Measurements from ENCODE around the gene SEC22C.

Gene SEC22C

DNA sequence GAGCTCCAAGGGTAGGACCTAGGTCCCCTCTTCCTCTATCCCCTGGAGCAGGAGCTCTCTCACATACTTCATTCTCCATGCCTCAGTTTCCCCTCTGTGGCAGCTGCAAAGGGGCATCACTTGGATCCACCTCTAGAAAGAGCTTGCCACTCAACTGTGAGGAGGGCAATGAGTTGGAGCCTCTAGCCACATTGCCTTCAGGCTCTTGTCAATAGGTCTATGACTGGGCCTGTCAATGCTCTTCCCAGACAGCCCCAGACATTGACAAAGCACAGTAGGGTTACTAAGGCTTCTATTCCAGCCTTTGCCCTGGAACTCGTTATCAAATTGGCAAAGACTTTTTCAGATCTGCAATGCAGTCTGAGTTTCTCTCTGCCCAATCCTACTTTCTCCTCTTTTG is 83.7 kb downstream of the SEC22C start:
- DNase-seq (ENCODE audit: low spot score): no peak

Measured in GM03348 (cell line).